HG03064 (cell line): ENCODE data around the gene JAGN1.
"Not testable (repeated sequence)": the region's sequence is repeated elsewhere in the genome, so short reads cannot be mapped to it uniquely, and the experiment has no call there.

Source experiments
- ATAC-seq: cut with Tn5 transposase; IDR thresholded peaks from one replicate; pipeline ENCODE4 v1.9.1; 2021; ENCODE audit warnings: low read depth; ENCODE audit not compliant: unreplicated experiment

JAGN1 gene

DNA sequence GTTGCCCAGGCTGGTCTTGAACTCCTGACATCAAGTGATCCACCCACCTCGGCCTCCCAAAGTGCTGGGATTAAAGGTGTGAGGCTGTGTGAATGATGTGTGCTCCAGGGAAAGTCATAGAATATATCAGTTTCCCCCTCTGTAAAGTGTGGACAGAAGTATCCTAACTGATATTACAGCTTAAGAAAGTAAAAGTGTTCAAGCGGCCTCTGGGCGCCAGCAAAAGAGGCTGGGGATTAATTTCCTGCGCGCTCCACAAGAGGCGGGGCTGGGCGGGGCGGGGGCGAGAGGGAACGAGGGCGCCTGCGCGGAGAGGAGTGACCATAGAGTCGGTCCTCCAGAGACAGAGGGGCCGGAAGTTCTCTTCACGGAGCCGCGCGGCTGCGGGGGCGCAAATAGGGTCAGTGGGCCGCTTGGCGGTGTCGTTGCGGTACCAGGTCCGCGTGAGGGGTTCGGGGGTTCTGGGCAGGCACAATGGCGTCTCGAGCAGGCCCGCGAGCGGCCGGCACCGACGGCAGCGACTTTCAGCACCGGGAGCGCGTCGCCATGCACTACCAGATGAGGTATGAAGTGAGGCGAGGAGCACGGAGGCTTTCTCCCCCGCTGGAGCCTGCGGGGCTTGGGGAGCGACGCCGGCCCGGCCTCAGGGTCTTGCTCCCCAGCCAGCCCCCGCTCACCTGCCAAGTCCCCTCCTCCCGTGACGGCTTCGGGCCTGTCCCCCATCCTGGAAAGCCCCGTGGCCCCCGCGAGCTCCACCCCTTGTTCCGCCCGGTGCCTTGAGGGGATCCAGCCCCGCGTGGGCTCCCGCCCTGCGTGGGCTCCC is at the start of gene JAGN1:
JAGN1 (plus strand) TSS at position 362 of the 823 bp plus-strand sequence; CDS start at position 475, 113 bp downstream.
- peak; percentile 58 for ATAC-seq

DNA sequence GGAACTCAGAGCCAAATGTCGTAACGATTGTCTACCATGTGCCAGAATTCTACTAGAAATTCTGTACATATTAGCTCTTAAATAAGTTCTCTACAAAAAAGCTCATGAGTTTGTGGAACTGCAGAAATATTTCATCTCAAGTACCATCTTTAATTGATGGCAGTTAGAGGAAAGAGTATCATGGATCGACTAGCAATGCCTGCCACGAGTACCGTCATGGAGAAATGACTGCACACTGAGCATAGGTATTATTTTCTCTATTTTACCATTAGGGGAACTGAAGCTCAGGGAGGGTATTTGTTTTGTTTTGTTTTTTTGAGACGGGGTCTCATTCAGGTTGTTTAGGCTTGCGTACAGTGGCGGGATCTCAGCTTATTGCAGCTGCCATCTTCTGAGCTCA is 49.4 kb upstream of the JAGN1 start:
- ATAC-seq, result no peak

DNA sequence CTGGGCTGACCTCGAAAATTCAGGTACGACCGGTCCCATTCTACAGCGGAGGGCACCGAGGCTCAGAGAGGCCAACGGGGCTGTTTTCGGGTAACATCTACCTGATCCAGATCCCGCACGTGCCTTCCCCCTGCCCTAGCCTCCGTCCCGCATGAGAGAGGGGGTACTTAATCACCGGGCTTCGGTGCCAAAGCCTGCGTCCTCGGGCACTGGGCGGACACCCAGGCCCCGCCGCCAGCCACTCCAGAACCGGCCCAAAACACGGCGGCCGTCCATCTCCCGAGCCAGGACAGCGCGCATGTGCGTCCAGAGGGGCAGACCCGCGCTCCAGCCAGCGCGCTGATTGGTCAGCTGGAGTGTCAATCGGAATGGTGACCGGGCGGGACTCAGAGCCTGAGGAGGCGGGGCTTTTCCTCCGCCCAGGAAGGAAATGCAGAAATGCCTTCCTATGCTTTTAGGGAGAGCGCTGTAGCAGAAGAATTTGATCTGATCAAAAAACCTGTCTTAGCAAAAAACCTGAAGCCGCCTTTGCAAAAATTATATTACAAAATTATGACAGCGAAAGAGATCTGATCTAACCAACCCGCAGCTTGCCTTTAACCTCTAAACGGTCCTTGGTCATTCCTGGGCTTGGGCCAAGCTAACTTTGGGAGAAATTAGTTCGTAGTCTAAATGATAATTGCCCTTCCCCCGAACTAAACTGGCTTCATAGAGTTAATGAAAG is 46.5 kb upstream of the JAGN1 start, which contains the start of gene RPUSD3:
RPUSD3 (minus strand) TSS at position 294 of the 724 bp plus-strand sequence; CDS start at position 276, 18 bp downstream.
- ATAC-seq, result peak; percentile 91

DNA sequence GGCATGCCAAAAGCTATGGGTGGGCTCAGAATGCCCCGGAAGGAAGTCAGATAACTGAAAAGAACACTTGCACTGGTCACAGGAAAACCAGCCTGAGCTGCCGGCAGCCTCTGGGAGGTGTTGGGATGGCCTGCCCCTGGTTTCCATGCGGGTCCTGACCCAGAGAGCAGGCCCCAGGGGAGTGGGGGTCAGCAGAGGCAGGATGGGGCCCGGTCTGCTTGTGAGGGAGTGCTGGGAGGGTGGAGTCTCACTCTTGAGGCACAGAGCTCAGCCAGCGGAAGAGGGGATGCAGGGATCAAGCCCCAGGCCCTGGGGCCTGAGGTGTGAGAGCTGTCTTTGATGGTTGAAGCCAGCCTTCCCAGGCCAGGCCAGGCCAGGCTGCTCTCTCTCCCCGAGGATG is 44.2 kb upstream of the JAGN1 start:
- ATAC-seq, result no peak

DNA sequence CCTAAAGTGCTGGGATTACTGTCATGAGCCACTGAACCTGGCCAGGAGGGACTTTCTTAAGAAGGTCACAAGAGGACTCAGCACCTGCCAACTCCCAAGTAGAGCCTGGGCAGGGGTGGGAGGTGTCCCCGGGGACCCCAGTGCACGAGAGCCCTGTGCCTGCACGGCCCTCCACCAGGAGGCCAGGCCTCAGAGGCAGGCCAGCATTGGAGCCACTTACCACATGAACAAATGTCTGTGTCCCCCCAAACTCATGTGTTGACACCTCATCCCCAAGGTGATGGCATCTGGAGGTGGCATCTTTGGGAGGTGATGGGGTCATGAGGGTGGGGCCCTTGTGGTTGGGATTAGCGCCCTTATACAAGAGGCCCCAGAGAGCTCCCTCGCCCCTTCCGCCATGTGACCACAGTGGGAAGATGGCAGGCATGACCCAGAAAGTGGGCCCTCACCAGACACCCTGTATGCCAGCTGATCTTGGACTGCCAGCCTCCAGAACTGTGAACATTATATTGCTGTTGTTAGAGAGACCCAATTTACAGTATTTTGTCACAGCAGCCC is 43.4 kb upstream of the JAGN1 start:
- no peak for ATAC-seq

DNA sequence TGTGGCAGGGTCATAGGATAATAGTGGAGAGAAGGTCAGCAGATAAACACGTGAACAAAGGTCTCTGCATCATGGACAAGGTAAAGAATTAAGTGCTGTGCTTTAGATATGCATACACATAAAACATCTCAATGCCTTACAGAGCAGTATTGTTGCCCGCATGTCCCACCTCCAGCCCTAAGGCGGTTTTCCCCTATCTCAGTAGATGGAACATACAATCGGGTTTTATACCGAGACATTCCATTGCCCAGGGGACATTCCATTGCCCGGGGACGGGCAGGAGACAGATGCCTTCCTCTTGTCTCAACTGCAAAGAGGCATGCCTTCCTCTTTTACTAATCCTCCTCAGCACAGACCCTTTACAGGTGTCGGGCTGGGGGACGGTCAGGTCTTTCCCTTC is 42.5 kb upstream of the JAGN1 start:
- not testable (repeated sequence) for ATAC-seq

DNA sequence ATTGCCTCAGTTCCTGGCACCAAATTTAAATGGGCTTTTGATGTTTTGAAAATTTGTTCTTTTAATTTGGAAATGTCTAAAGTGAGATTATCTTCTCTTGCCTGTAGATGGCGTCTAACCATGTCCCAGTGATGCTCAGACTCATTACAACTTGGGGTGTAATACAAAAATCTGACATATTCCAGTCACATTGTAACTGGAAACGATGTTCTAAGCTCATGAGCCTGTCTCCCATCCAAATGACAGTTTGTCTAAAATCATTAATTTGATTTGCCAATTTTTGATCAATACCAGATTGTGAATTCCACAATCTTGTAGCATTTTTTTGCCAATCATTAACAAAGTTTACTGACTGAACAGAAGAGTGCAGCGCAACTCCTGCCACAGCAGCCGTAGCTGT is 41.5 kb upstream of the JAGN1 start:
- not testable (repeated sequence) for ATAC-seq

DNA sequence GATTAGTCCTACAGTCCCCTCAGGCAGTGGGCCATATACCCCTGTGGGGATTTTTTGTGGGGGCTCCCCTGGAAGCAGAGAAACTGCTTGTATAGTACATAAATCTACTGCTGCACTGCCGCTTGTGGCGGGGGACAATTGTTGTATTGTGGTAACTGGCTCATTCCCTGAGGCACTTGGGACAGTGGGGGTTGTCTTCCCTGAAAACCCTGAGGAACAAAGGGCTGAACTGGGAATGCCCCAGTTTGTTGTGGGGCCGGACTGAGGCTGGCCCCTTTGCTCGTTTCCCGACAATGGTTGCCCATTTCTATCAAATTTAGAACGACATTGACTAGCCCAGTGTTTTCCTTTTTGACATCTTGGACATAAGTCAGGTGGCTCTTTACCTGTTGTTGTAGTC is 39.0 kb upstream of the JAGN1 start:
- not testable (repeated sequence) for ATAC-seq

DNA sequence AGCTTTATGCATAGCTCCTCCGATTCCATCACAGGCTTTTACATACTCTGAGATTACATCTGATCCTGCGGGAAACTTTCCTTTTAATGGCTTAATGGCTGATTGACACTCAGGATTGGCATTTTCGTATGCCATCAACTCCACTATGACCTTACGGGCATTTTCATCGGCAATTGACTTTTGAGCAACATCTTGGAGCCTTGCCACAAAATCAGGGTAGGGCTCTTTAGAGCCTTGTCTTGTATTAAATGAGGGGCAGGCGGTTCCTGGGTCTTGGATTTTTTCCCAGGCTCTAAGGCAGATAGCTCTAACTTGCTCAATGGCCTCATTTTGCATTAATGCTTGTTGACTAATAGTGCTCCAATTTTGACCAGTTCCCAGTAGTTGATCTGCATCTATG is 38.5 kb upstream of the JAGN1 start:
- ATAC-seq, result not testable (repeated sequence)

DNA sequence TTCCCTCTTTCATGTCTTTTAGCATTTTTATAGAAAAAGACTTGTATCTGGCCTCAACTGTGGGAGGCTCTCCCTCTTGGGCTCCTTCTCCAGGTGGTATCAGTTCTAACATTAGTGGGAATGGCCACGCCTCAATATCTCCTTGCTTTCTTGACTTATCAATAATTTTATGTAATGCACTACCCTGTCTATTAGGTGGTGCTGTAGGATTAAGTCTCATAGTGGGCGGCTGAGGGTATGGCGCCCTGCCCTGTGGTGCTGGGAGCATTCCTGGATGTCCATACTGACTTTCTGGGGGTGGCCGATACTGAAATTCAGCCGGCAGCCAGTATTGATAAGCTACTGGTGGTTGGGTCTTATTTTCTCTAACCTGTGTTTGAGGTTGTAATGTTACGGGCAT is 37.9 kb upstream of the JAGN1 start:
- no peak for ATAC-seq

DNA sequence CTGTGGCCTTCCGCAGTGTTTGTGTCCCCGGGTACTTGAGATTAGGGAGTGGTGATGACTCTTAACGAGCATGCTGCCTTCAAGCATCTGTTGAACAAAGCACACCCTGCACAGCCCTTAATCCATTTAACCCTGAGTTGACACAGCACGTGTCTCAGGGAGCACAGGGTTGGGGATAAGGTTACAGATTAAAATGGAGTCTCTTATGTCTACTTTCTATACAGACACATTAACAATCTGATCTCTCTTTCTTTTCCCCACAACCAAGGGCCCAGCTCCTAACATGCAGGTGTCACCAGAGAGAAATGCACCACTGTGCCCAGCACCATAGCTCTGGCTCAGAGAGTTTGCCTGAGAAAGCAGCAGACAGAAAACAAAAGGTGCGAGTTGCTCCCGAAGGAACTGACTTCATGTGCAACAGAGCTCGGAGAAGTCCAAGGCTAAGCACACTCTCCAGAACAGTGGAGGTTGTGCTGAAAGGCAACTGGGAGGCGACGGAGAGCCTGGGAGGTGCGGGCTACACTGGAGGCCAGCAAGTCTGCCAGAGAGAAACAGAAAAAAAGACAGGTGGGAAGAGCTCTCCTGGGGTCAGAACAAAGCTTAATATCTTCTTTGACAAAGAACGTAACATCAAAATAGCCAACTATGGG is 36.0 kb upstream of the JAGN1 start:
- not testable (repeated sequence) for ATAC-seq

DNA sequence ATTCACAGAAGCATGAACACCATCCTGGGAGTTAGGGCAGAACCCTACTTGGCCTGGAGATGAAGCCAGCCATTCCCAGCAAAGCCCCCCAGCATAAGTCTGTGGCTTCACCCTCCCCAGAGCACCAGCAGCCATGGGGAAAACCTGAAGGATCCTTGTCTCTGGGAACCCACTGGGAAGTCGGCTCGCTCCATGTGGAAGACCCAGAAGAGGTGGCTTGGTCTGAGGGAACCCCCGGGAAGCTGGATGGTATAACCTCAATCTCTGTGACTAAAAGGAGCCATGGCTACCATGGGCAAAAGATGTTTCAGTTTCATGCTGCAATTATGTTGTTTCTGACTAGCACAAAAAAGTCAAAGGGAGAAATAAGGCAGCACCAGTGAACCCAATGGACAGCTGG is 34.8 kb upstream of the JAGN1 start:
- no peak for ATAC-seq

DNA sequence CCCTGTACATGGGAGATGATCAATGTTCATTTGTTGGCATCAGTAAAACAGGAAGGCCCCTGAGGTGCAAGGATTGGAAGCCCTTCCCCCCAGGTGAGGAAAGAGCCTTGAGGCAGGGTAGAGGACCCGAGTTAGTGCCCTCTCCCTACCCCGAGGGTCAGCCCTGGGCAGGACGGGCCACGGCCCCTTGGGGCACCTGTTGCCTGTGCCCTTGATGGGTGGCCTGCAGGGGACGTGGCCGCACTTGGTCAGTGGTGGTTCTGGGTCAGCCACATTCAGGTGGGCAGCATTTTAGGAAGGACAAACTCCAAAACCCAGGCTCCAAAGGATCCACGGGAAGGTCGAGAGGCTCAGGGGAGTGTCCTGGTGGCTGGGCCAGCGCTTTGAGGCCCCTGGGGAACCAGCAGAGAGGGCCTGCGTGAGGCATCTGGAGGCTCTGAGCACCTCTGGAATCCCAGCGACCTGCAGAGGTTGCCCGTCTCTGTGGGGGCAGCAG is 30.8 kb upstream of the JAGN1 start:
- ATAC-seq, result no peak

DNA sequence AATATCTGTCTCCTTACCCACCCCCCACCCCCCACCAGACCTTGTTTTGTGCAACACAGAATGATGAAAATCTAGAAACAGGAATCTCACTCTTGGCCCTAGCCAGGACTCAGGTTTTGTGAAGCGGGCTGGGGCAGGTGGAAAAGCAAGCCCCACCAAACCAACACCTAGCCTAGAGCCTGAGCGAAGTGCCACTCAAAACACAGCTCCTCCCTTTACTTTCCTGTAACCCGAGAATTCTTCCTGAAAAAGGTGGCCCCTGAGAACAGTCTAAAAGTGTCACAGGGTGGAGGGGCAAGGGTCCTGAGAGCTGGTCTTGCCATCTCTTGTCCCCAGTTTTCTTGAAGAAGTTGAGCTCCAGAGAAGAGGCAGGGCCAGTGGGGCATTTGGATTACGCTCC is 29.2 kb upstream of the JAGN1 start:
- ATAC-seq, result no peak

DNA sequence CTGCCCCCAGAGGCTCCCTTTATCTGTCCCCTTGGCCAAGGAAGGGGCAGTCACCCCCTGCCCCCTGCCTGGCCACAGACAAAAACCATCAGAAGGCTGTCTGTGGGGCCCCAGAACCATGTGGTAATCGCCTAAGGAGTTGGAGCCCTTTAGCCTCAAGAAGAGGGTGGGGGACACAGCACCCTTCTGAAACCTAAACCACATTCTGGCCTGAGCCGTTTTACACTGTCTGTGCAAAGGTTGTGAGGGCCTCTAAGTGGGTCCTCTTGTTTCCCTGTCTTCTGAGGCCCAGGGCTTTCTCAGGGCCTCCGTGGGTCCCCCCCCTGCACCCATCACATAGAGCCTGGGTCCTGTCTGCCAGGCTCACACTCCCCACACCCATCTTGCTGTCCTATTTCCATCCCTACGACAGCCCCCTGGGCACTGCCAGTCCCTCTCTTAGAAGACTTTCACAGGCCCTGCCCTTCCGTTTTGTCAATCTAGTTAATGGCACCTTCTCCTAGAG is 28.7 kb upstream of the JAGN1 start:
- ATAC-seq, result no peak

DNA sequence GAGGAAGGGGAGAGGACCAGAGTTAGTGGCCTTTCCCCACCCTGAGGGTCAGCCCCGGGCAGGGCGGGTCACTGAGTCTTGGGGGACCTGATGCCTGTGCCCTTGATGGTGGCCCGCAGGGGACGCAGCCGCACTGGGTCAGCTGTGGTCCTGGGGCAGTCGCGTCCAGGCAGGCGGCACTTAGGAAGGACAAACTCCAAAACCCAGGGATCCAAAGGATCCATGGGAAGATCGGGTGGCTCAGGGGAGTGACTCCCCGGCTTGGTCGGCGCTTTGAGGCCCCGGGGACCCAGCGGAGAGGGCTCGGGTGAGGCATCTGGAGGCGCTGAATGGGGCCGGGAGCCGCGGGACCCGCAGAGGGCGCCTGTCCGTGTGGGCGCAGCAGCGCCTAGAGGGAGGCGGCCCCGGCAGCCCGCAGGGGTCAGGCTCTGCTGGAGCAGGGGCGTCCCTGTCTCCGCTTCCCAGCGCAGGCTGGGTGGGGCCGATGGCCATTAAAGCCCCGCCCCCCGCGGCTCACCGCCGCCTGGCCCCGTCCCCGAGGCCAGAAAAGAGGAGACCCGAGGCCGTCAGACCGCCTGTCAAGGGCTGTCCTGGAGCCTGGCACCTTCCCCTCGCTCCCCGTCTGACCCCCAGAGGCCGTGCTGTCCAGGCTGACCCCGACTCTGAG is 27.9 kb upstream of the JAGN1 start:
- ATAC-seq, result no peak

DNA sequence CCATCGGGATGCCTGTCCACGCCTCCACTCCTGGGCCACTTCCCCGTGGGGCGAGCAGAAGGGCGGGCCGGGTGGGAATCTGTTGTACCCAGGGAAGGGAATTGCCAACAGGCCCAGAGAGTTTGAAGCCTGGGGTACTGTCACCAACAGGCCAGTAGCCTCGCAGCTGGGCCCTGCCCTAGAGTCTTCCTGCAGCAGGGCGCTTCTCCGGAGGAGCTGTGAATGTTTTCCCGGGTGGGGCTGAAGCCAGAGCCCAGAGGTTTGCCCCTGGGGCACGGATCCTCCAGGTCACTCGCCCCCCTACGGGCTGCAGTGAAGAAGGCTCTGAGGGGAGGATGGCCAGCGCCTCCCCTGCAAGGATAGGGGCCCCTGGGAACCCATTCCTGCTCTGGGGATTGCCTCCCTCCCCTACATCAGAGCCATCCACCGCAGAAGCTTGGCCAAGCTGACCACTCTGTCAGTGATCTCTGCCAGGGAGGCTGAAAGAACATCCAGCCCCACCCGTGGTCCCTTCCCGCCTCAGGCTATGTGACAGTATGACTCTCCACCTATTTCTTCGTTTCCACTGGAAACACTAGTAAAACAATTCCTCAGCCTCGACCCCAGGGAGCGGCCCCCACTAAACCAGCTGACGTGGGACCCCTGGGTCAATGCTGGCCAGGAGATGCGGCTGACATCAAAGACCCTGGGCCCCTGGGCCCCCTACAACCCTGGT is 27.2 kb upstream of the JAGN1 start:
- ATAC-seq, result no peak

DNA sequence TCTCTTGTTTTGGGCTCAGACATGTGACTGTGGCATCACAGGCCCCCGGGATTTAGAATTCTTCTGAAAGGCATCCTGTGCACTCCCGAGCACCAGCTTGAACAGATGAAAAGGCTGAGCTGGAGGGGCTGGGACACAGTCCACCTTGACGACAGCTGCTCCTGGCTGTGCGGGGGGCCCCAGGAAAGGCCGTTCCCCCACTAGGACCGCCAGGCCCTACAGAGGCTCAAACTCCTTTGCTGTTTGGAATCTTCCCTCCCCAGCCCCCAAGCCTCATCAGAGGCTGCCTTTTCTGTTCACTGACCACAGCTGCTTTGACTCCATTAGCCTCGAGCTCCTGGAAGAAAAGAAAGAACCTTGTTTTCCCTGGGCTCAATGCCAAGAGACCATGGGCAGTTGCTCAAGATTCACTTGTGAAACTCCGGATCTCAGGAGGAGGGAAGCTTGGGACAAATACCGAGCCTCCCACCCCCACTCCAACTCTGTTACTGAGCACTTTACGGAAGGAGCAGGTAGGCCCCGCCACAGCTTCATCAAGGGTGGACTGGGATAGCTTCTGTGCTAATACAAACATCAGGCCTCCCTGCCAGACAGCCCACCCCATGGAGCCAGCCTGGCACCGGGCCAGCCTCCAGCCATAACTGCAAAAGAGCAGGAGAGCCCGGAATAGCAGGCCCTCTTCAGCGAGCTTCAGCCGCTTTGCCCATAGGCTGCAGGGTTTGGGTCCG is 26.0 kb upstream of the JAGN1 start:
- no peak for ATAC-seq

DNA sequence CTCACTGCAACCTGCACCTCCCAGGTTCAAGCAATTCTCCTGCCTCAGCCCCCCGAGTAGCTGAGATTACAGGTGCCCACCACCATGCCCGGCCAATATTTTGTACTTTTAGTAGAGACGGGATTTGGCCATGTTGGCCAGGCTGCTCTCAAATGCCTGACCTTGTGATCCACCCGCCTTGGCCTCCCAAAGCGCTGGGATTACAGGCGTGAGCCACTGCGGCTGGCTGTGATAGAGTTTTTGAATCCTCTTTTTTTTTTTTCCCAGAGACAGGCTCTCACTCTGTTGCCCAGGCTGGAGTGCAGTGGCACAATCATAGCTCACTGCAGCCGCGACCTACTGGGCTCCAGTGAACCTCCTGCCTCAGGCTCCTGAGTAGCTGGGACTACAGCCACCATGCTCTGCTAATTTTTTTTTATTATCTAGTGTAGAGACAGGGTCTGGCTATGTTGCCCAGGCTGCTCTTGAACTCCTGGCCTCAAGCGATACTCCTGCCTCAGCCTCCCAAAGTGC is 25.2 kb upstream of the JAGN1 start:
- not testable (repeated sequence) for ATAC-seq
